Right atrium auricular region (tissue), 2 donors: Measurements from ENCODE around the gene NPHP3. TPM values are rescaled to one million over a fixed set of nuclear protein-coding genes. Genes with fewer than 3 reads are reported as not detected.
A peak's percentile ranks its signal among the peaks of the same experiment; 100 is the strongest.
"Not testable (repeated sequence)": the region's sequence is repeated elsewhere in the genome, so short reads cannot be mapped to it uniquely, and the experiment has no call there.

ENCODE experiments used
- DNase-seq: peaks from one replicate; pipeline ENCODE4 v3.0.0-alpha.2; 2019; ENCODE audit warnings: low spot score
- H3K27ac ChIP-seq, 2 donors: fragments of 200-600 bp; sonication (generic); 1 replicate in 1 of 2; 2 replicates in 1 of 2; pipeline ENCODE4 v1.5.1; 2016 to 2019
- H3K27me3 ChIP-seq, 2 donors: fragments of 200-600 bp; sonication (generic); one replicate each; pipeline versions ENCODE4 v1.5.1 to v1.6.0; 2017 to 2019
- H3K36me3 ChIP-seq: fragments of 200-600 bp; sonication (generic); one replicate; pipeline ENCODE4 v1.5.1; 2016
- H3K4me1 ChIP-seq, 2 donors: fragments of 200-600 bp; sonication (generic); one replicate each; pipeline versions ENCODE4 v1.5.1 to v1.6.0; 2017 to 2019
- H3K4me3 ChIP-seq, 2 donors: fragments of 200-600 bp; sonication (generic); 1 replicate in 1 of 2; 2 replicates in 1 of 2; pipeline ENCODE4 v1.5.1; 2017 to 2019; ENCODE audit warnings: mild to moderate bottlenecking in 1 of 2, moderate library complexity in 1 of 2
- H3K9me3 ChIP-seq, 2 donors: fragments of 200-600 bp; sonication (generic); one replicate each; pipeline ENCODE4 v1.5.1; 2019
- CTCF ChIP-seq, 2 donors: fragments of 200-600 bp; sonication (generic); IDR thresholded peaks; one replicate each; pipeline ENCODE4 v1.5.1; 2019; ENCODE audit warnings: antibody characterized with exemption in 2 of 2
- total RNA-seq, 2 donors: library from RNA; depleted of rRNA; stranded (reverse); fragments of >200 nt; gene quantifications; one replicate each; pipeline ENCODE4 v1.1.0, GENCODE V29; 2016

NPHP3 gene
- total RNA-seq, 2 donors from 2014 or later: 12.2 to 15.3 TPM

GRCh38 chr3:132641837-132642538 lies 80.2 kb downstream of the NPHP3 start:
- no peak for DNase-seq
- no peak overlapping the region for H3K4me3 ChIP-seq
- peaks cover 12% of the 10 kb centered on the region for H3K36me3 ChIP-seq
- H3K4me1 ChIP-seq: no peaks in the 10 kb centered on the region
- no peaks in the 10 kb centered on the region for H3K27me3 ChIP-seq
- H3K9me3 ChIP-seq: no peaks in the 10 kb centered on the region
- TF ChIP-seq CTCF (IDR thresholded peaks at IDR 0.05): peak; percentile 60 to 82
- H3K27ac ChIP-seq: no peak overlapping the region

GRCh38 chr3:132641427-132641826 lies 80.8 kb downstream of the NPHP3 start:
- H3K27ac ChIP-seq, H3K9me3 ChIP-seq, DNase-seq, H3K27me3 ChIP-seq, H3K4me1 ChIP-seq, H3K4me3 ChIP-seq: not testable (repeated sequence)
- peaks cover 16% of the 10 kb centered on the region for H3K36me3 ChIP-seq

- H3K36me3 ChIP-seq: peaks cover 18% of the 10 kb centered on the region
- no peak overlapping the region for H3K27ac ChIP-seq
- H3K9me3 ChIP-seq: no peaks in the 10 kb centered on the region
- no peak for DNase-seq
- H3K4me1 ChIP-seq: no peaks in the 10 kb centered on the region
- H3K27me3 ChIP-seq: no peaks in the 10 kb centered on the region
- no peak for TF ChIP-seq CTCF (IDR thresholded peaks at IDR 0.05)
- H3K4me3 ChIP-seq: no peak overlapping the region
These were observed 83.5 kb downstream of the NPHP3 start for GRCh38 chr3:132638706-132639105.

GRCh38 chr3:132637590-132637989 lies 84.6 kb downstream of the NPHP3 start:
- Histone ChIP-seq H3K4me1 (no peaks in the 10 kb centered on the region), H3K4me3 (no peak overlapping the region), H3K27ac (no peak overlapping the region), H3K36me3 (peaks cover 18% of the 10 kb centered on the region), H3K9me3 (no peaks in the 10 kb centered on the region), H3K27me3 (no peaks in the 10 kb centered on the region)
- TF ChIP-seq CTCF (IDR thresholded peaks at IDR 0.05): no peak
- no peak for DNase-seq

- TF ChIP-seq CTCF (IDR thresholded peaks at IDR 0.05): no peak
- Histone ChIP-seq H3K9me3 (no peaks in the 10 kb centered on the region), H3K27ac (peak overlapping the region in 1 of 2 donors; percentile 35), H3K4me1 (no peaks in the 10 kb centered on the region), H3K27me3 (no peaks in the 10 kb centered on the region), H3K36me3 (peaks cover 18% of the 10 kb centered on the region), H3K4me3 (no peak overlapping the region)
- no peak for DNase-seq
These were observed 87.2 kb downstream of the NPHP3 start for GRCh38 chr3:132635052-132635451.

Other genes starting within 250 kb of the NPHP3 start
- 1 to 10 TPM; 3.9 to 7.9 TPM for gene ACKR4, start 125.1 kb downstream of the NPHP3 start, total RNA-seq
- 10 to 100 TPM; 18.0 to 26.0 TPM for gene ACAD11, start 62.6 kb downstream of the NPHP3 start, total RNA-seq
- 10 to 100 TPM; 23.3 to 27.1 TPM for gene UBA5, start 62.1 kb downstream of the NPHP3 start, total RNA-seq